B cell (primary cell): ENCODE measurements around the gene SLC16A12. TPM values are rescaled to one million over a fixed set of nuclear protein-coding genes. Genes with fewer than 3 reads are reported as not detected.

Source experiments
- ATAC-seq: fragments of 200-7000 bp; cut with Tn5 transposase; one replicate; pipeline ENCODE4 v1.10.0; 2021; ENCODE audit warnings: low read depth, mild to moderate bottlenecking, moderate number of reproducible peaks, moderate library complexity
- CTCF ChIA-PET: fragments of 350-600 bp; sonication (Branson Sonifier 250); formaldehyde crosslinking; loops from one replicate; lab custom pipeline; 2021; ENCODE audit warnings: antibody characterized with exemption, inconsistent platforms; lab: Charles Lee
- POLR2A ChIA-PET: fragments of 350-600 bp; sonication (Branson Sonifier 250); formaldehyde crosslinking; loops from one replicate; lab custom pipeline; 2021; ENCODE audit warnings: antibody characterized with exemption; lab: Charles Lee
- DNase-seq: peaks from one replicate; pipeline ENCODE4 v3.0.0; 2013
- H2AFZ ChIP-seq: 2 replicates; pipeline ENCODE4 v1.6.1; 2012; ENCODE audit warnings: mild to moderate bottlenecking, low read depth, low read length; ENCODE audit not compliant: insufficient read depth, poor library complexity, severe bottlenecking
- H3K27ac ChIP-seq, 2 donors: 1 replicate in 1 of 2; 2 replicates in 1 of 2; pipeline ENCODE4 v1.5.1; 2012 to 2013; ENCODE audit warnings: low read length in 2 of 2, mild to moderate bottlenecking in 2 of 2, moderate library complexity in 1 of 2
- H3K27me3 ChIP-seq, 4 experiments: fragments of 200-600 bp in 1 of 4; sonication (generic) in 1 of 4; replicated peaks in 1 of 4; 1 replicate in 2 of 4; 2 replicates in 2 of 4; pipeline versions ENCODE4 v1.6.1 to v1.7.0; 2013 to 2016; ENCODE audit warnings: low read length in 3 of 4, mild to moderate bottlenecking in 2 of 4, mixed read lengths in 1 of 4, moderate library complexity in 1 of 4; ENCODE audit not compliant: insufficient read depth in 4 of 4, control insufficient read depth in 3 of 4; ENCODE audit errors: control extremely low read depth in 1 of 4
- H3K36me3 ChIP-seq, 2 experiments: replicated peaks in 1 of 2; 1 replicate in 1 of 2; 2 replicates in 1 of 2; pipeline versions ENCODE4 v1.6.1 to v1.7.1; 2013; ENCODE audit warnings: low read length in 1 of 2; ENCODE audit not compliant: insufficient read depth in 2 of 2, control insufficient read depth in 1 of 2; ENCODE audit errors: control extremely low read depth in 1 of 2, extremely low read depth in 1 of 2
- H3K4me1 ChIP-seq, 2 donors: fragments of 200-600 bp in 1 of 2; sonication (generic) in 1 of 2; 1 replicate in 1 of 2; 2 replicates in 1 of 2; pipeline versions ENCODE4 v1.5.1 to v1.6.1; 2013 to 2017; ENCODE audit warnings: low read length in 2 of 2; ENCODE audit not compliant: control insufficient read depth in 2 of 2, insufficient read depth in 2 of 2
- H3K4me2 ChIP-seq: replicated peaks from 2 replicates; pipeline ENCODE3; 2012; ENCODE audit warnings: mild to moderate bottlenecking, low read depth, low read length; ENCODE audit not compliant: poor library complexity, severe bottlenecking
- H3K4me3 ChIP-seq, 5 experiments: fragments of 200-600 bp in 1 of 5; sonication (generic) in 1 of 5; 1 replicate in 3 of 5; 2 replicates in 2 of 5; pipeline versions ENCODE4 v1.5.1 to v1.7.0; 2011 to 2016; ENCODE audit warnings: low read length in 4 of 5, mild to moderate bottlenecking in 4 of 5, low read depth in 2 of 5, control low read depth in 1 of 5, moderate library complexity in 1 of 5; ENCODE audit not compliant: insufficient read depth in 1 of 5; ENCODE audit errors: control extremely low read depth in 1 of 5, extremely low read depth in 1 of 5
- H3K79me2 ChIP-seq: fragments of 200-600 bp; sonication (generic); one replicate; pipeline ENCODE4 v1.6.0; 2016; ENCODE audit warnings: low read length; ENCODE audit not compliant: control insufficient read depth, insufficient read depth
- H3K9ac ChIP-seq: fragments of 200-600 bp; sonication (generic); 2 replicates; pipeline ENCODE4 v1.6.1; 2017; ENCODE audit warnings: mild to moderate bottlenecking, low read length, moderate library complexity
- H3K9me3 ChIP-seq, 3 donors: one replicate each; pipeline versions ENCODE4 v1.6.1 to v1.7.1; 2013; ENCODE audit warnings: low read length in 2 of 3; ENCODE audit not compliant: control insufficient read depth in 2 of 3, insufficient read depth in 1 of 3; ENCODE audit errors: control extremely low read depth in 1 of 3
- H4K20me1 ChIP-seq: 2 replicates; pipeline ENCODE4 v1.6.0; 2012; ENCODE audit warnings: mild to moderate bottlenecking, low read length; ENCODE audit not compliant: insufficient read depth, control insufficient read depth, poor library complexity, severe bottlenecking
- H3K27ac Mint-ChIP-seq: one replicate; pipeline ENCODE4 v1.8.0; 2021; ENCODE audit warnings: mixed read lengths
- H3K27me3 Mint-ChIP-seq: one replicate; pipeline ENCODE4 v1.8.0; 2021; ENCODE audit warnings: mixed read lengths
- H3K4me1 Mint-ChIP-seq: one replicate; pipeline ENCODE4 v1.8.0; 2021; ENCODE audit warnings: mixed read lengths
- H3K4me3 Mint-ChIP-seq: one replicate; pipeline ENCODE4 v1.8.0; 2021; ENCODE audit warnings: mixed read lengths
- H3K9me3 Mint-ChIP-seq: one replicate; pipeline ENCODE4 v1.8.0; 2022; ENCODE audit warnings: mixed read lengths; ENCODE audit not compliant: insufficient read depth
- CTCF ChIP-seq: fragments of 200-600 bp; IDR thresholded peaks from one replicate; pipeline ENCODE4 v1.8.0; 2022; ENCODE audit warnings: antibody characterized with exemption, mild to moderate bottlenecking
- EZH2 ChIP-seq: IDR thresholded peaks from 2 replicates; pipeline ENCODE4 v1.6.1; 2012; ENCODE audit warnings: borderline replicate concordance, low read depth, mild to moderate bottlenecking, moderate library complexity, low read length; ENCODE audit not compliant: insufficient read depth, poor library complexity, severe bottlenecking
- WGBS: methylation state at CpG from one replicate; pipeline ENCODE4 v1.1.5; 2013; ENCODE audit warnings: missing lambda C conversion rate; ENCODE audit not compliant: insufficient coverage; 5-methylcytosine and 5-hydroxymethylcytosine counted together
- intact Hi-C: fragments of 100-400 bp; cut with micrococcal nuclease; formaldehyde crosslinking; loops from one replicate; pipeline ENCODE4 v1.10.0; 2022
- polyA plus RNA-seq: library from polyadenylated mRNA; depleted of rRNA; stranded (reverse); fragments of >200 nt; gene quantifications from 2 replicates; pipeline ENCODE4 v1.2.3, GENCODE V29; 2012
- total RNA-seq, 2 donors: library from RNA; stranded (reverse); fragments of 120-200 nt in 1 of 2; gene quantifications; 1 replicate in 1 of 2; 2 replicates in 1 of 2; pipeline versions ENCODE4 v1.2.3 to v1.2.4, GENCODE V29; 2013 to 2022

SLC16A12 gene
- total and polyA plus RNA-seq, 2 donors (not counting 1 experiment from before 2014, with no cell fraction given): not detected

- Mint-ChIP-seq H3K4me1 (no peaks in the 10 kb centered on the region), H3K27me3 (peaks cover 9% of the 10 kb centered on the region), H3K9me3 (no peaks in the 10 kb centered on the region), H3K27ac (no peak overlapping the region), H3K4me3 (no peak overlapping the region)
- Histone ChIP-seq H3K4me2 (no peak overlapping the region), H3K36me3 (no peaks in the 10 kb centered on the region), H3K4me1 (no peaks in the 10 kb centered on the region), H3K4me3 (no peak overlapping the region), H4K20me1 (no peaks in the 10 kb centered on the region), H3K27ac (no peak overlapping the region), H3K27me3 (no peaks in the 10 kb centered on the region), H3K79me2 (no peaks in the 10 kb centered on the region), H3K9me3 (no peaks in the 10 kb centered on the region), H3K9ac (no peak overlapping the region), H2AFZ (no peak overlapping the region)
- TF ChIP-seq CTCF: peak; percentile 84
- no peak for TF ChIP-seq EZH2
- peak; percentile 53 for ATAC-seq
- peak; percentile 67 for DNase-seq
- intact Hi-C loops: loop anchor here (1.0 to 10.0 kb wide), 5 partner anchors 97 to 629 kb away; no protein-coding TSS in a partner anchor
- ChIA-PET POLR2A (no interaction called here), CTCF (interaction anchor here (0.7 to 2.0 kb wide), 11 partner anchors 18 to 348 kb away, joined by 3 to 17 read pairs (median 6); no protein-coding TSS in a partner anchor)
- no CpG with 5 or more reads among the region's 2 CpGs for WGBS
These were observed 28.6 kb upstream of the SLC16A12 start for GRCh38 chr10:89563861-89564478.

- no peaks in the 10 kb centered on the region for H3K9me3 Mint-ChIP-seq
- no peak overlapping the region for H3K27ac ChIP-seq
- H3K27ac Mint-ChIP-seq: no peak overlapping the region
- no peaks in the 10 kb centered on the region for H4K20me1 ChIP-seq
- no peak for DNase-seq
- no peaks in the 10 kb centered on the region for H3K4me1 ChIP-seq
- H3K4me1 Mint-ChIP-seq: no peaks in the 10 kb centered on the region
- H3K36me3 ChIP-seq: no peaks in the 10 kb centered on the region
- no peak overlapping the region for H3K4me3 ChIP-seq
- 100% methylated on average over 1 of the region's 3 CpGs for WGBS
- ATAC-seq: no peak
- H3K9me3 ChIP-seq: no peaks in the 10 kb centered on the region
- no peak overlapping the region for H3K4me2 ChIP-seq
- no peak overlapping the region for H3K9ac ChIP-seq
- H3K4me3 Mint-ChIP-seq: no peak overlapping the region
- ChIA-PET CTCF (interaction anchor here (0.7 to 2.0 kb wide), 15 partner anchors 8 to 348 kb away, joined by 3 to 17 read pairs (median 3); partner anchors contain the start of gene KIF20B), POLR2A (no interaction called here)
- no peaks in the 10 kb centered on the region for H3K27me3 ChIP-seq
- no peaks in the 10 kb centered on the region for H3K79me2 ChIP-seq
- TF ChIP-seq CTCF (no peak), EZH2 (no peak)
- intact Hi-C loops: loop anchor here (5.0 to 10.0 kb wide), 3 partner anchors 96 to 629 kb away; no protein-coding TSS in a partner anchor
- H2AFZ ChIP-seq: no peak overlapping the region
- peaks cover 14% of the 10 kb centered on the region for H3K27me3 Mint-ChIP-seq
These were observed 27.9 kb upstream of the SLC16A12 start for GRCh38 chr10:89563311-89563710.
